CD4-positive, alpha-beta T cell (primary cell): ENCODE measurements around the gene STUB1. TPM values are rescaled to one million over a fixed set of nuclear protein-coding genes. Genes with fewer than 3 reads are reported as not detected.
A peak's percentile ranks its signal among the peaks of the same experiment; 100 is the strongest.

Experiments
- ATAC-seq: fragments of 200-7000 bp; cut with Tn5 transposase; one replicate; pipeline ENCODE4 v1.10.0; 2022; ENCODE audit warnings: mild to moderate bottlenecking; ENCODE audit not compliant: poor library complexity
- CTCF ChIA-PET: fragments of 350-600 bp; sonication (Branson Sonifier 250); formaldehyde crosslinking; loops from one replicate; lab custom pipeline; 2021; ENCODE audit warnings: antibody characterized with exemption, inconsistent platforms; lab: Charles Lee
- POLR2A ChIA-PET: fragments of 350-600 bp; sonication (Branson Sonifier 250); formaldehyde crosslinking; loops from one replicate; lab custom pipeline; 2021; ENCODE audit warnings: antibody characterized with exemption, inconsistent platforms; lab: Charles Lee
- DNase-seq, 14 experiments: peaks; one replicate each; pipeline ENCODE4 v3.0.0-alpha.2; 2013 to 2020; ENCODE audit warnings: mixed read lengths in 2 of 14
- H3K27ac ChIP-seq, 2 donors: one replicate each; pipeline versions ENCODE4 v1.5.1 to v1.7.0; 2013; ENCODE audit warnings: low read length in 2 of 2, low read depth in 1 of 2, mild to moderate bottlenecking in 1 of 2
- H3K27me3 ChIP-seq, 2 experiments: 1 replicate in 1 of 2; 2 replicates in 1 of 2; pipeline versions ENCODE4 v1.6.1 to v1.7.0; 2013; ENCODE audit warnings: low read length in 2 of 2, control low read depth in 1 of 2, mild to moderate bottlenecking in 1 of 2, moderate library complexity in 1 of 2; ENCODE audit not compliant: insufficient read depth in 2 of 2, control insufficient read depth in 1 of 2
- H3K36me3 ChIP-seq: one replicate; pipeline ENCODE4 v1.6.1; 2013; ENCODE audit warnings: low read length, control low read depth; ENCODE audit not compliant: insufficient read depth
- H3K4me1 ChIP-seq: one replicate; pipeline ENCODE4 v1.6.1; 2013; ENCODE audit warnings: low read length, control low read depth; ENCODE audit not compliant: insufficient read depth
- H3K4me3 ChIP-seq: one replicate; pipeline ENCODE4 v1.5.1; 2013; ENCODE audit warnings: mild to moderate bottlenecking, low read length, moderate library complexity
- H3K9me3 ChIP-seq, 2 experiments: 1 replicate in 1 of 2; 2 replicates in 1 of 2; pipeline versions ENCODE4 v1.6.1 to v1.7.0; 2013; ENCODE audit warnings: low read length in 2 of 2, mild to moderate bottlenecking in 2 of 2, control low read depth in 1 of 2, moderate library complexity in 1 of 2; ENCODE audit not compliant: control insufficient read depth in 1 of 2, insufficient read depth in 1 of 2
- H3K27ac Mint-ChIP-seq: one replicate; pipeline ENCODE4 v1.8.0; 2020; ENCODE audit warnings: mixed read lengths
- H3K27me3 Mint-ChIP-seq: one replicate; pipeline ENCODE4 v1.8.0; 2021; ENCODE audit warnings: mixed read lengths
- H3K36me3 Mint-ChIP-seq: one replicate; pipeline ENCODE4 v1.8.0; 2021; ENCODE audit warnings: low read depth, mixed read lengths
- H3K4me1 Mint-ChIP-seq: one replicate; pipeline ENCODE4 v1.8.0; 2021; ENCODE audit warnings: low read depth, mixed read lengths
- H3K4me3 Mint-ChIP-seq: one replicate; pipeline ENCODE4 v1.8.0; 2020; ENCODE audit warnings: mild to moderate bottlenecking, mixed read lengths
- H3K9me3 Mint-ChIP-seq: one replicate; pipeline ENCODE4 v1.8.0; 2020; ENCODE audit warnings: mixed read lengths
- intact Hi-C, 2 experiments: fragments of 100-400 bp; cut with DNase I in 1 of 2; cut with micrococcal nuclease in 1 of 2; formaldehyde crosslinking; loops; one replicate each; pipeline versions ENCODE4 v1.15.1 to v1.9.0; 2023 to 2025; cut with DNase I, micrococcal nuclease
- total RNA-seq, 174 experiments: library from RNA in 2 of 174; stranded (reverse) in 2 of 174; gene quantifications; one replicate each; pipeline ENCODE4 v1.2.3 and lab custom pipeline; 2021 to 2026
- TF ChIP-seq, protein P1 (sequence below): fragments of 200-600 bp; IDR thresholded peaks from one replicate; pipeline ENCODE4 v1.8.0; 2022; ENCODE audit warnings: antibody characterized with exemption, mild to moderate bottlenecking

STUB1 gene
- total RNA-seq, 2 experiments from 2014 or later: 46.9 to 53.9 TPM

DNA sequence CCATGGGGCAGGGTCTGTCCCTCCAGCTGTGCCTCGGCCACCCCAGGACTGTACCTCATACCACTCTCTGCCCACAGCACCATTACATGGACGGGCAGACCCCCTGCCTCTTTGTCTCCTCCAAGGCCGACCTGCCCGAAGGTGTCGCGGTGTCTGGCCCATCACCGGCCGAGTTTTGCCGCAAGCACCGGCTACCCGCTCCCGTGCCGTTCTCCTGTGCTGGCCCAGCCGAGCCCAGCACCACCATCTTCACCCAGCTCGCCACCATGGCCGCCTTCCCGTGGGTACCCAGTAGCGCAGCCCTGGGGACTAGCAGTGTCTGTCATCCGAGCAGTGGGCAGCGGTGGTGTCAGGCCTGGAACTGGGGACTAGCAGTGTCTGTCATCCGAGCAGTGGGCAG is 7.4 kb upstream of the STUB1 start:
- H3K36me3 Mint-ChIP-seq: peaks cover 15% of the 10 kb centered on the region
- TF ChIP-seq, protein P1, sequence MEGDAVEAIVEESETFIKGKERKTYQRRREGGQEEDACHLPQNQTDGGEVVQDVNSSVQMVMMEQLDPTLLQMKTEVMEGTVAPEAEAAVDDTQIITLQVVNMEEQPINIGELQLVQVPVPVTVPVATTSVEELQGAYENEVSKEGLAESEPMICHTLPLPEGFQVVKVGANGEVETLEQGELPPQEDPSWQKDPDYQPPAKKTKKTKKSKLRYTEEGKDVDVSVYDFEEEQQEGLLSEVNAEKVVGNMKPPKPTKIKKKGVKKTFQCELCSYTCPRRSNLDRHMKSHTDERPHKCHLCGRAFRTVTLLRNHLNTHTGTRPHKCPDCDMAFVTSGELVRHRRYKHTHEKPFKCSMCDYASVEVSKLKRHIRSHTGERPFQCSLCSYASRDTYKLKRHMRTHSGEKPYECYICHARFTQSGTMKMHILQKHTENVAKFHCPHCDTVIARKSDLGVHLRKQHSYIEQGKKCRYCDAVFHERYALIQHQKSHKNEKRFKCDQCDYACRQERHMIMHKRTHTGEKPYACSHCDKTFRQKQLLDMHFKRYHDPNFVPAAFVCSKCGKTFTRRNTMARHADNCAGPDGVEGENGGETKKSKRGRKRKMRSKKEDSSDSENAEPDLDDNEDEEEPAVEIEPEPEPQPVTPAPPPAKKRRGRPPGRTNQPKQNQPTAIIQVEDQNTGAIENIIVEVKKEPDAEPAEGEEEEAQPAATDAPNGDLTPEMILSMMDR: no peak
- H3K4me1 Mint-ChIP-seq: peaks cover 11% of the 10 kb centered on the region
- H3K27ac ChIP-seq: no peak overlapping the region
- H3K4me3 Mint-ChIP-seq: no peak overlapping the region
- no peak for ATAC-seq
- no peak overlapping the region for H3K27ac Mint-ChIP-seq
- no peaks in the 10 kb centered on the region for H3K27me3 Mint-ChIP-seq
- H3K9me3 ChIP-seq: no peaks in the 10 kb centered on the region
- intact Hi-C loops: no loop called here
- DNase-seq: no peak
- peaks cover 8 to 12% of the 10 kb centered on the region in 2 experiments for H3K27me3 ChIP-seq
- no peaks in the 10 kb centered on the region for H3K9me3 Mint-ChIP-seq
- H3K4me1 ChIP-seq: peaks cover 40% of the 10 kb centered on the region
- ChIA-PET POLR2A (no interaction called here), CTCF (no interaction called here)
- peaks cover 35% of the 10 kb centered on the region for H3K36me3 ChIP-seq
- H3K4me3 ChIP-seq: no peak overlapping the region

DNA sequence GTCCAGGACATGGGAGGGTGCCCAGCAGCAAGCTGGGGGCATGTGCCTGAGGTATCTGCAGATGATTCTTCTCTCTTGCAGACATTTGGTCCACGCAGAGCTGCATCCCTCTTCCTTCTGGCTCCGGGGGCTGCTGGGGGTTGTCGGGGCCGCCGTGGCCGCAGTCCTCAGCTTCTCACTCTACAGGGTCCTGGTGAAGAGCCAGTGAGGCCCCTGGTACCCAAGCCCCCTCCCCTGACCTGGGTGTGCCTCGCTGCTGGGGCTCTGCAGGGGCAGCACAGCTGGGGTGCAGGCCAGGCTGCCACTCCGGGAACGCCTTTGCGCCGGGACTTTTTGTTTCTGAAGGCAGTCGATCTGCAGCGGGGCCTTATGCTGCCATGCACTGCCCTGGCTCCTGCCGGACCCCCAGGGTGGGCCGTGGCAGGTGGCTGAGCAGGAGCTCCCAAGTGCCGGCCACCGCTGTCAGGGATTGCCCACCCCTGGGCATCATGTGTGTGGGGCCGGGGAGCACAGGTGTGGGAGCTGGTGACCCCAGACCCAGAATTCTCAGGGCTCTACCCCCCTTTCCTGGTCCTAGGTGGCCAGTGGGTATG is 6.7 kb upstream of the STUB1 start:
- Mint-ChIP-seq H3K4me1 (peaks cover 11% of the 10 kb centered on the region), H3K4me3 (no peak overlapping the region), H3K27ac (no peak overlapping the region), H3K9me3 (no peaks in the 10 kb centered on the region), H3K36me3 (peaks cover 15% of the 10 kb centered on the region), H3K27me3 (no peaks in the 10 kb centered on the region)
- Histone ChIP-seq H3K4me1 (peaks cover 37% of the 10 kb centered on the region), H3K27me3 (peaks cover 8 to 12% of the 10 kb centered on the region in 2 experiments), H3K27ac (no peak overlapping the region), H3K9me3 (no peaks in the 10 kb centered on the region), H3K4me3 (no peak overlapping the region), H3K36me3 (peaks cover 35% of the 10 kb centered on the region)
- TF ChIP-seq, protein P1: no peak
- ATAC-seq: no peak
- DNase-seq: no peak
- intact Hi-C loops: no loop called here
- ChIA-PET POLR2A (no interaction called here), CTCF (no interaction called here)

DNA sequence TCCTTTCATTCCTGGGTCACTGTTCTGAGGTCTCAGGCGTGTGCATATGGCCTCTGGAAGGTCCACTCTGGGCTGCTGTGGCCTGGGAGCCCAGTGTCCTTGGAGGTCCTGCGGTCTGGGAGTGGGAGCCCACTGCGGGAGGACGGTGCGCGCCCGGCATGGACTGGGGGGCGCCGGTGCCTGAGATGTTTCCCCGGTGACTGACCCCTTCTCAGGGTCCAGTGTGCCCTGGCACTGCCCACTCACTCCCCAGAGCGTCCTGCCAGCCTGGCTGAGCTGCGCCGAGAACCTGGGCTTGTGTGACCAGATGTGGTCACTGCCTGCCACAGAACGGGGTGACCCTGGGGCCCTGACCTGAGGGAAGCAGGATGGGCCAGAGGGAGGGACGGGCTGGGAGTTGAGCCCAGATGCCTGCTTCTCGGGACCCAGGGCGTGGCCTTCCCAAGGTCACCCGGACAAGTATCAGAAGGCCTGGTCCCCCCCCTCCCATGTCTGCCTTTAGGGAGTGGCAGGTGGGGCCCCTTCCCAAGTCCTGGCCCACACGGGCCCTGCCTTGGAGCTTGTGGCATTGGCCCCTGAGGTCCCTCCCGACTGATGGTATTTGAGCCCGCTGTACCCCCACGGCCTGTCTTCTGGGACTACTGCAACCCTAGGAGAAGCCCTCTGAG is 5.9 kb upstream of the STUB1 start:
- Histone ChIP-seq H3K27ac (no peak overlapping the region), H3K4me1 (peaks cover 34% of the 10 kb centered on the region), H3K27me3 (peaks cover 8 to 12% of the 10 kb centered on the region in 2 experiments), H3K9me3 (no peaks in the 10 kb centered on the region), H3K36me3 (peaks cover 34% of the 10 kb centered on the region), H3K4me3 (no peak overlapping the region)
- Mint-ChIP-seq H3K27ac (no peak overlapping the region), H3K4me3 (peak overlapping the region; percentile 65), H3K4me1 (peaks cover 18% of the 10 kb centered on the region), H3K27me3 (no peaks in the 10 kb centered on the region), H3K9me3 (no peaks in the 10 kb centered on the region), H3K36me3 (peaks cover 15% of the 10 kb centered on the region)
- ChIA-PET CTCF (no interaction called here), POLR2A (no interaction called here)
- TF ChIP-seq, protein P1: no peak
- ATAC-seq: no peak
- DNase-seq: no peak
- intact Hi-C loops: no loop called here
